ENCODE results near the gene CACNA2D2.

The CACNA2D2 gene

DNA sequence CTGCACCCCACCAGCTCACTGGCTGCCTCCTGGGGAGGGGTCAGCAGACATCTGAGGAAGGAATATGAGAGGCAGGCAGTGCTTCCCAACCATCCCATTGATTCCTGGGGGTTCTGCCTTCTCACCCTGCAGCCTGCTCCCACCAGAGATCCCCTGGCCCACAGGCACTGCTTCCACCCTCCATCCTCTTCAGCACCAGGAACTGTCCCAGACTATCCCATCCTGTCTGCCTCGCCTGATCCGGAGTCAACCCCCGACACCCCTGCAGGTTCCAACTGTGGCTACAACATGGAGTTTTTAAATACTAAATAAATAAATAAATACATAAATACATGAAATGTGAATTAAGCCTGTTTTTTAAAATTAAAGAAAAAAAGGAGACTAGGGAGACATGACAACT lies 43.6 kb downstream of the CACNA2D2 start:
- no peak for DNase-seq (ENCODE audit: low read depth)

- DNase-seq (ENCODE audit: low read depth) = no peak
These were observed 45.4 kb downstream of the CACNA2D2 start for GRCh38 chr3:50457988-50458387.

DNA sequence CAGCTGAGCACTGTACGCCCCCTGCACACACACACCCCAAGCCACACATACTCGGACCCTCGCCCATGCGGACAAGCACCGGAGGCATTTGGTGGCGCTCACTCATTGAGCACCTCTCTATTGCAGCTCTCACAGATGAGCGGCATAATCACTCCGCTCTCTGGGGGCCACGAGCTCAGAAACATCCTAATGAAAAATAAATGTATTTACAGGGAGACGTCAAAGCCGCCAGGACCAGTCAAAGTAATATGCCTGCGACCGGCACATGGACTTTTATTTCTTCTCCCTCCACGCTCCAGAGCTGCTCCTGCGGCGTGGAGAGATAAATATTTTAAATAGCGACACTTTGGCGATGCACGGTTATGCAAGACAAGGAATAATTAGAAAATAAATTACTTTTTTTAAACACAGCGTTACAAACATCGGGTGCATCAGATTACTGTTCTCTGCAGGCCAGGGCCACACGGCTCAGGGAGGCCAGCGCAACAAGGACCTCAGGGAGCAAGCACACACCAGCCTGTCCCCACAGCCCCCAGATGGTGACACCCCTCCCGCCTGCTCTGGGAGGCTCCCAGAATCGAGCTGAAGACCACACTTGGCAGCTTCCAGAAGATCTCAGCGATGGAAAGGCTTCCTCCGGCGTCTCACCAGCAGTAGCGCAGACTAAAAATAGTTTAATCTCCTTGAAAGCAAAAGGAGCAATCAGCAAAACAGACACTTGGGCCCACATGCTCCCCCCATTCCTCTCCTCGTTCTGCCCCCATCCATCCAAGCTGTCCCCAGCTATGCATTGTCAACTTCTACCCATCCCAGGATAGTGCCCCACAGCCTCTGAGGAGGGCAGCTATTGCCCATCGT lies 48.0 kb downstream of the CACNA2D2 start:
- no peak for DNase-seq (ENCODE audit: low read depth)

- no peak for DNase-seq (ENCODE audit: low read depth)
These were observed 48.9 kb downstream of the CACNA2D2 start for GRCh38 chr3:50454481-50455070.

DNA sequence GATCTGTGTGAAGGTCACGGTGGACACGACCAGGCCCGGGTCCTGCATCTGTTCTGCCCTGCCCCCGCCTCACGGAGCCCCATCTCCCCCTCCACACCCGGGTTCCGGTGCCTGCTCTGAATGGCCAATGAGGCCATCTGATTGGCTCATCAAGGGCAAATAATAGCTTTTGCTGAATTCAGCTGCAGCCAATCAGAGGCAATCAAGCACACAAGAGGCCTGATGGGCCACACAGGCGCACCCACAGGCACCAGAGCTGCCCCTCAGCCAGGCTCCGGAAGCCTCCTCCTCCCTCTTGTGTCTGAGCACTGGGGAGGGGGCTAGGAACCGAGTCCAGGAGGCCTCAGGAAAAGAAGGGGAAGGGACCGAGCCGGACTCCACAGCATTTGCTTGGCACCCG lies 49.5 kb downstream of the CACNA2D2 start:
- DNase-seq (ENCODE audit: low read depth) = no peak

DNA sequence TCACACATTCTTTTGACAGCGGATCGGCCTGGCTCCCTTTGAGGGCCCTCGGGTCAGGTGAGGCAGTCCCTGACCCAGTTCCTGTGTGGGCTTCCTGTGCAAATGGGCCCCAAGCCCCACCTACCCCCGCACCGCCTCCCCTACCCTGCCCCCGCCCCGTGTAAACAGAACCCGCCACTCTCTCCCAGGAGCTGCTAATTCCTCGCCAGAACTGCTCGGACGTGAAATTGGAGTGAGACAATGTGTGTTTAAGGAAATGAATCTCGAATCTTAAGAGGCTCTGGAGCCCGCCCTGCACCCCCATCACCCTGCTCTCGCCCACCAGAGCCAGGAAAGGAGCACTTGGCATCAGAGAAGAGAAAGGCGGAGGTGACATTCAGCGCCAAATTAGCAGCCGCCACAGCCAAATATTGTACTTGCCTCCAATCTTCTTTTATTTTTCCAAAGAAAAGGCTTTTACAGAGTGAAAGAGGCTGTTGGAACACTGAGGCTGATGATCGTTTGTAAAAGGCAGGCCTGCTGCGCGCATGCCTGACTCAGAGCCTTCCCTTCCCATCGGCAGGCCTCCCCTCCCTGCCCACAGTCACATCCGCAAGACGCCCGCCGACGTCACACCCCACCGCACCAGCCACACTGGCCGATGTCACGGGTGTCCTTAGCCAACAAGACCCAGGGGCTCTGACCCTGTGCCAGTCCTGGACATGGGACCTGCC lies 53.1 kb downstream of the CACNA2D2 start:
- peak; percentile 41 for DNase-seq (ENCODE audit: low read depth)

- DNase-seq (ENCODE audit: low read depth) = no peak
These were observed 54.5 kb downstream of the CACNA2D2 start for GRCh38 chr3:50448752-50449539.

- no peak for DNase-seq (ENCODE audit: low read depth)
These were observed 56.1 kb downstream of the CACNA2D2 start for GRCh38 chr3:50447290-50447840.

DNA sequence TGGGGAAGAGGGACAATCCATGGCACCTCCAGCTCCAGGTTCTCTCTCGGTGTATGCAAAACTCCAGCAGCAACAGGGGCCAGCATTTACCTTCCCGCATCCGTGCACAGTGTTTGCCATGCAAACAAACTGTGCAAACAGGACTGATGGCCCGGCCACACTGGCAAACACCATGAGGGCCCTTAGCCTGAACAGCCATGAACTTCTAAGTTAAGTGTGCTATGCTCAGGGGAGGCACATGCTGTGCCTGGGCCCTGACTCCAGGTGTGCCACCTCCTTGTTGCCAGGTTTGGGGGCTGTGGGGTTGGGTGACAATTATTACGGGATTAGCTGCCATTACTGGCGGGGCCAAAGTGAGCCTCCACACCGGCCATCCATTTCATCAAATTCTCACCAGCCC lies 57.5 kb downstream of the CACNA2D2 start:
- DNase-seq (ENCODE audit: low read depth) = no peak

GRCh38 chr3:50444782-50445181 lies 58.7 kb downstream of the CACNA2D2 start:
- no peak for DNase-seq (ENCODE audit: low read depth)

DNA sequence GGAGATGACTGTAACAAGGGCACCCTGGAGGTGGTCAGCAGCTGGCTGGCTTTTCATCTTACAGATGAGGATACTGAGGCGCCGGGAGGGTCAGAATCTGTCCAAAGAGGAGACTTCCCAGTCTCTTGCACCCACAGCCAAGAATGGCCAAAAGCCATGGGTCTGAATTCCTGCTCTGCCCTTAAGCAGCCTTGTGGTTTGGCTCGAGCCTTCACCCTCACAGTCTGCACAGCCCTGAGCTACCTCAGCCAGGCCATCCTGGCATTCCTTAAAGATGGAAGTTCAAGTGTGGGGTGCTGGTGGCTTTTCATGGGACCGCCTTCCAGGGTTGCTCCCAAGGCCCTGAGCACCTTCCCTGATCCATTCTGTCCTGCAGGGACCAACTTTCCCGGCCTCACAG lies 59.2 kb downstream of the CACNA2D2 start:
- DNase-seq (ENCODE audit: low read depth) = no peak

DNA sequence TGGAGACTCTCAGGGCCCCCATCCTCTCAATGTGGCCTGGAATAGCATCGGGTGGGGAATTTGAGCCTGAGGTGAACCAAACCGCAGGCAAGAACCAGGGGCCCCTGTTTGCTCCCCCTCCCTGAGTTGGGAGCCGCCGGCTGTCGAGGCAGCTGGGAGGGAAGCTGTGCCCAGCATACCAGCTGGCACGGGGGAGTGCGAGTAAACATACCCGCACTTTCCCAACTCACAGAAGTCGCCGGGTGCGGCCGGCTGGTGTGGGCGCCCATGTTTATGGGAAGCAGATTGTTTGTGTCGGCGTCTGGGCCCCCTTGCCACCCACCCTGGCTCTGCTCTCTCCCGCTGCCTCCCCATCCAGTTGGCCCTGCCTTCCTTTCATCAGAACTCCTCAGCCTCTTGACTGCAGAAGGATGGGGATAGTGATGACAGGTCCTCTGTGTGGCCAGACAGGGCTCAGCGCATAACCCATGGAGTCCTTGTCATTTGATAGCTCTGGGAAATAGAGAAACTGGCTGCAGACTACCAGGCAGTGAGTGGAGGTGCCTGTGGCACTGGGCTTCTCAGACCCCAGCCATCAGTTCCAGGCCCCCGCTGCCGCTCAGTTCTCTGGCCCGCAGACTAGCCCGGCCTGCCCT lies 60.4 kb downstream of the CACNA2D2 start:
- DNase-seq (ENCODE audit: low read depth) = no peak

DNA sequence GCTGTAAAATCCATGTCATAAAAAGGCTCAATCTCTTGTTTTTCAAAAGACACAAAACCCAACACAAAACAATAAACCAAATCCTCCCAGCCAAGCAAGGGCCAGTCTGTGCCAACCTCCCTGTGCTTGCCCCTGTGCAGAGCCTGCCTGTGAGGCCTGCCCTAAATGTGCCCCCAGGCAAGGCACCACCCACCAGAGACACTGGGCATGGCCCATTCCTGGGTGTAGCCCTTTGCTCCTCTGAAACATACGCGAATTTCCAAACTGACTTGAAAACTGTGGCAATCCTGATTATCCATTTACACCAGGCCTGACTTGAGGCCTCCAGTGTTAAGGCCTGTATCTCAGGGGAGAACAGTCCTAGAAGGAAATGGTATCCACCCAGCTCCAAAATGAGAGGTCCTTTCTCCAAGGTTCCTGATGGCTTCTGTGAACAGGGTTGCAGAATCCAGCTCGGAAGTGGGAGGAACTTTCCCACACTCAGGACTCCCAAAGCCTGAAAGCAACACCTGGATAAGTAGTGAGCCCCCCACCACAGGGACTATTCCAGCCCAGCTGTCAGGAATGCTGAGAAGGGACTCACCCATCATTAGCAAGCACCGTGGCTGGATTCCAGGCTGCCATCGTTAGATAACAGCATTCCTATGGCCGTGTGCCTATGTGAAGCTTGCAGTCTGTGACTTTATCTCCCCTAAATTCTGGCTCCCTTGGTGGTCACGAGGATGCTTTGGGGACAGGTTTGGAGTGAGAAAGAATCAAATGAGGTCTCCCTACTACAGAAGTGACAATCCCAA lies 61.8 kb downstream of the CACNA2D2 start:
- no peak for DNase-seq (ENCODE audit: low read depth)

DNA sequence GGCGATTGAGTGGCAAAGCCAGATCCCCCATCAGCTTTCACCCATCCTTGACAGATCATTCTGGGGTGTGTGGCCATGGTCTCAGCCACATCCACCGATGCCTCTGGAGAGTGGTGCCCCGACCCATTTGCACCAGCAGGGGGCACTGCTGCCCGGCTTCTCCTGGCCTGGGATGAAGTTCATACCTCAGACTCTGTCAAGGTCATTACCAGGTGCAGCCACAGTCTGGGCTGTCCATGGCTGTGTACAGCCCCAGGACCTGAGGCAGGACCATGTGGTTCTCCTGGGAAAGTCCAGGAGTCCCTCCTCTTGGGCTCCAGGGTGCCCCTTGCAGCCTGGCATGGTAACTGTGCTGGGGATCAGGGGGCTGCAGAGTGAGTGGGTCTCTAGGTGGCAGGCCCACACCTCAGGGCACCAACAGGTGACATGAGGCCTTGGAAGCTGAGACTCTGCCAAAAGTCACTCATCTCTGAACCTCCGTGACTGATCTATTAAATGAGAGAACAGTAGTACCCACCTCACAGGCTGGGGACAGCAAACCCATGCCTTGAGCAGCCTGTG lies 67.2 kb downstream of the CACNA2D2 start:
- peak; percentile 47 for DNase-seq (ENCODE audit: low read depth)

- no peak for DNase-seq (ENCODE audit: low read depth)
These were observed 67.9 kb downstream of the CACNA2D2 start for GRCh38 chr3:50435371-50436113.

DNA sequence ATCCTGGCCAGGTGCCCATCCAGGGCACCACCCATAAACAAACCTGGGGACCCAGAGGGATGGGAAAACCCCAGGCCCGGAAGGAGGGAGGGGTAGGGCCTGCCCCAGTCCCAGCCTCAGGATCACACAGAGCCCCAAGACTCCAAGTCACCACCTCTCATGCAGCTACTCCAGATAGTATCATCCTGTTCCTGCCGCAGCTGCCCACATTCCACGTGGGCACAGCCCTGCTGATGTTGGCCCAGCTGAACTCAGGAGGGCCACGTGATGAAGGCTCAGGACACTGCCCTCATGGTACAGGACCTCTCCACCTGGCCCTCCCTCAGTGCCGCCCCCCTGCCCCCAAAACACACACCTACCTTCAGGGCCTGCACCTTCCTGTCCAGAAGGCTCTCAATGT lies 69.5 kb downstream of the CACNA2D2 start:
- DNase-seq (ENCODE audit: low read depth) = no peak

DNA sequence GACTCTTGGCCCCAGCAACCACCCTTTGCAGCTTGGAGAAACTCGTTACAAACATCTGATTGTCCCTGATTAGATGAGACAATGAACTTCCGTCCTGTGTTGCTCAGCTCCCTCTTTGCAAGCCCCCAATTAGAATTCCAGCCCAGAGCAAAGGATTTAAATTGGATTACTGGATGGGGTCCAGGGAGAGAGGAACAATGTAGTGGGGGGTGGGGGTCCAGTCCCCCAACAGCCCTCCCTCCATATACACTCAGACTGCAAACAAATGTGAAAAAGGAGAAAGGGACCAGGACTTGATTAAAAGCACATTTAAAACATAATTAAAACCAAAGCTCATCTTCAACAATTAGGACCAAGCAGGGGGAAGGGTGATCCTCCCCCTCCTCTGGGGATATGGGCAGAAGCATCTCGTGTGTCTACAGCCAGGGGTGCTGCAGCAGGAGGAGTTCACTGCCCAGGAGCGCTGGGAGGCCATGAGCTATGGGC lies 72.4 kb downstream of the CACNA2D2 start:
- no peak for DNase-seq (ENCODE audit: low read depth)

DNA sequence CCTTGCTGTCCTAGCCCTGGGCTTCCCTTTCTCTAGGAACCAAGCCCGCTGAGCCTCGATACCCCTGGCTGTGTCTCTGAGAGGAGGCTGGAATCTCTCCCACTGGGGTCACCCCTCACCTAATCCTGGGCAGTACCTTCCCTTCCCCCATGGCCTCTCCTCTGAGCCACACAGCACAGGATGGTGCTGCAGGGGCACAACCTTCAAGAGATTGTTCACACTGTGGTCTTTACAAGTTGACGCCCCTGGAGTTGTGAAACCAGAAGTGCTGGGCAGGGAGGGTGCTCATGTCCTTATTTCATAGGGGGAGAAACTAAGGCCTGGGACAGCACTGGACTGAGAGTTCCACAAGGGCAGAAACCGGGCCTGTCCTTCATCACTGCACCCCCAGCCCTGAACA lies 73.2 kb downstream of the CACNA2D2 start:
- DNase-seq (ENCODE audit: low read depth) = no peak

DNA sequence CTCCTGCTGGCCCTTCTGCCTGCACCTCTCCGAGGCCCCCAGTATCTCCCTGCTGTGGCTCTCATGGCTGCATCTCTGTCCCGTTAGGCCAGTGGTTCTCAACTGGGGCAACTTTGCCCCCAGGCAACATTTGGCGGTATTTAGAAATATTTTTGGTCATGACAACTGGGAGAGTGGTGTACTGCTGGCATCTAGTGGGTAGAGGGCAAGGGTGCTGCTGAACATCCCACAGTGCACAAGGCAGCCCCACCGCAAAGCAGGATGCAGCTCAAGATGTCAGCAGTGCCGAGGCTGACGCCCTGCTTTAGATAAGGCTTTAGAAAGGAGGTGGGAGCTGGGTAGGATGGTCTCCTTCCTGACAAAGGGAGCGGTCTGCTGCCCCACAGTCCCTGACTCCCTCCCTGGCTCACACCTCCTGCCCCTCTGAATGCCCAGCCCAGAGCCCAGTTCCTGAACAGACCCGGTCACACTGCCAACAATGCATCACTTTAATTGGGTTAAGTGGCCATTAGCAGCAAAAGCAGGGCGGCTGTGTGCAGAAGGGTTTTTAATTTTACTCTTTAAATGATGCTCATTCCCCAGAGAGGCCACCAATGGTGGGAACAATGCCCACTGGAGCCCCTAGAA lies 75.3 kb downstream of the CACNA2D2 start:
- no peak for DNase-seq (ENCODE audit: low read depth)
